CD14-positive monocyte (primary cell): Measurements from ENCODE around the gene MST1R. TPM values are rescaled to one million over a fixed set of nuclear protein-coding genes. Genes with fewer than 3 reads are reported as not detected.
"Not testable (repeated sequence)": the region's sequence is repeated elsewhere in the genome, so short reads cannot be mapped to it uniquely, and the experiment has no call there.

ENCODE experiments used
- DNase-seq, 3 donors: peaks; one replicate each; pipeline ENCODE4 v3.0.0-alpha.2; 2011 to 2022
- H2AFZ ChIP-seq: 2 replicates; pipeline ENCODE4 v1.6.0; 2012; ENCODE audit warnings: mild to moderate bottlenecking, low read depth, low read length, inconsistent platforms; ENCODE audit not compliant: insufficient read depth, poor library complexity, severe bottlenecking
- H3K27ac ChIP-seq, 2 donors: 1 replicate in 1 of 2; 2 replicates in 1 of 2; pipeline ENCODE4 v1.5.1; 2012 to 2013; ENCODE audit warnings: low read length in 2 of 2, control low read depth in 1 of 2, inconsistent platforms in 1 of 2, low read depth in 1 of 2, mild to moderate bottlenecking in 1 of 2
- H3K27me3 ChIP-seq, 2 donors: one replicate each; pipeline versions ENCODE4 v1.6.0 to v1.6.1; 2011 to 2013; ENCODE audit warnings: low read length in 2 of 2; ENCODE audit not compliant: control insufficient read depth in 2 of 2, insufficient read depth in 2 of 2
- H3K36me3 ChIP-seq, 2 donors: replicated peaks in 1 of 2; 1 replicate in 1 of 2; 2 replicates in 1 of 2; pipeline versions ENCODE4 v1.5.1 to v1.6.1; 2012 to 2013; ENCODE audit warnings: low read length in 2 of 2, control low read depth in 1 of 2, inconsistent platforms in 1 of 2, mild to moderate bottlenecking in 1 of 2; ENCODE audit not compliant: insufficient read depth in 2 of 2, control insufficient read depth in 1 of 2
- H3K4me1 ChIP-seq, 2 donors: 1 replicate in 1 of 2; 2 replicates in 1 of 2; pipeline versions ENCODE4 v1.5.1 to v1.6.1; 2012 to 2013; ENCODE audit warnings: low read length in 2 of 2, control low read depth in 1 of 2, inconsistent platforms in 1 of 2, mild to moderate bottlenecking in 1 of 2, moderate library complexity in 1 of 2; ENCODE audit not compliant: insufficient read depth in 2 of 2, control insufficient read depth in 1 of 2
- H3K4me2 ChIP-seq: replicated peaks from 2 replicates; pipeline ENCODE3; 2012; ENCODE audit warnings: low read length, moderate library complexity, mild to moderate bottlenecking; ENCODE audit not compliant: poor library complexity, severe bottlenecking; ENCODE audit errors: extremely low read depth
- H3K4me3 ChIP-seq, 3 experiments: fragments of 200-600 bp in 1 of 3; sonication (generic) in 1 of 3; replicated peaks in 1 of 3; 1 replicate in 2 of 3; 2 replicates in 1 of 3; pipeline ENCODE4 v1.5.1; 2011 to 2013; ENCODE audit warnings: low read length in 3 of 3, mild to moderate bottlenecking in 3 of 3, control low read depth in 2 of 3, low read depth in 2 of 3, inconsistent platforms in 1 of 3, moderate library complexity in 1 of 3
- H3K79me2 ChIP-seq: 2 replicates; pipeline ENCODE4 v1.6.0; 2012; ENCODE audit warnings: mild to moderate bottlenecking, control low read depth, inconsistent platforms, low read length, moderate library complexity; ENCODE audit not compliant: insufficient read depth
- H3K9ac ChIP-seq: 2 replicates; pipeline ENCODE4 v1.6.0; 2017; ENCODE audit warnings: low read length, mild to moderate bottlenecking; ENCODE audit not compliant: insufficient read depth, poor library complexity, severe bottlenecking
- H3K9me3 ChIP-seq, 2 donors: replicated peaks in 1 of 2; 1 replicate in 1 of 2; 2 replicates in 1 of 2; pipeline versions ENCODE4 v1.5.1 to v1.6.1; 2012 to 2013; ENCODE audit warnings: low read length in 2 of 2, control low read depth in 1 of 2; ENCODE audit not compliant: control insufficient read depth in 1 of 2, insufficient read depth in 1 of 2
- H4K20me1 ChIP-seq: 2 replicates; pipeline ENCODE4 v1.6.0; 2012; ENCODE audit warnings: mild to moderate bottlenecking, low read length, control low read depth, moderate library complexity; ENCODE audit not compliant: insufficient read depth
- H3K27ac Mint-ChIP-seq, 7 donors: one replicate each; pipeline ENCODE4 v1.8.0; 2020; ENCODE audit warnings: mild to moderate bottlenecking in 7 of 7, mixed read lengths in 7 of 7, moderate library complexity in 6 of 7, inconsistent platforms in 2 of 7
- H3K27me3 Mint-ChIP-seq, 3 donors: one replicate each; pipeline ENCODE4 v1.8.0; 2021 to 2022; ENCODE audit warnings: low read depth in 3 of 3, mild to moderate bottlenecking in 3 of 3, mixed read lengths in 3 of 3, moderate library complexity in 3 of 3, inconsistent platforms in 1 of 3
- H3K36me3 Mint-ChIP-seq, 2 donors: one replicate each; pipeline ENCODE4 v1.8.0; 2020; ENCODE audit warnings: mixed read lengths in 2 of 2, inconsistent platforms in 1 of 2, mild to moderate bottlenecking in 1 of 2
- H3K4me1 Mint-ChIP-seq: one replicate; pipeline ENCODE4 v1.8.0; 2020; ENCODE audit warnings: mild to moderate bottlenecking, mixed read lengths
- H3K4me3 Mint-ChIP-seq, 2 donors: one replicate each; pipeline ENCODE4 v1.8.0; 2020; ENCODE audit warnings: mild to moderate bottlenecking in 2 of 2, mixed read lengths in 2 of 2, moderate library complexity in 1 of 2
- H3K9me3 Mint-ChIP-seq, 7 donors: one replicate each; pipeline ENCODE4 v1.8.0; 2020 to 2022; ENCODE audit warnings: mixed read lengths in 7 of 7, mild to moderate bottlenecking in 6 of 7, moderate library complexity in 6 of 7, inconsistent platforms in 2 of 7
- WGBS: methylation state at CpG from one replicate; pipeline ENCODE4 v1.1.5; 2013; ENCODE audit warnings: missing lambda C conversion rate; ENCODE audit not compliant: insufficient coverage; 5-methylcytosine and 5-hydroxymethylcytosine counted together
- intact Hi-C, 2 donors: fragments of 100-400 bp; cut with micrococcal nuclease; formaldehyde crosslinking; loops; one replicate each; pipeline versions ENCODE4 v1.15.0 to v1.15.1; 2023
- polyA plus RNA-seq, 3 donors: library from polyadenylated mRNA; depleted of rRNA in 1 of 3; unstranded in 2 of 3; stranded (reverse) in 1 of 3; fragments of 300-500 nt in 2 of 3; fragments of >200 nt in 1 of 3; fragmentation: Illumina TruSeq in 2 of 3; gene quantifications; 1 replicate in 2 of 3; 2 replicates in 1 of 3; pipeline ENCODE4 v1.2.3, GENCODE V29; 2012 to 2021
- TF ChIP-seq, protein P1 (sequence below): fragments of 200-600 bp; IDR thresholded peaks from one replicate; pipeline ENCODE4 v1.8.0; 2022; ENCODE audit warnings: antibody characterized with exemption, mild to moderate bottlenecking

Gene MST1R
- polyA plus RNA-seq, 3 donors: 0.25 TPM; not detected in 2

GRCh38 chr3:49939858-49940666 is 36.4 kb upstream of the MST1R start, which contains the start of gene RBM6:
Gene RBM6, plus strand, starts transcription at chr3:49940150. Its CDS starts 22,492 bp downstream, at chr3:49962642.
- Mint-ChIP-seq H3K27ac (peak within 1 kb of the TSS; percentile 93 to 98 (median 96)), H3K27me3 (peaks cover 0 to 2% (median 0%) of the 10 kb centered on the region in 3 donors), H3K4me1 (peaks cover 46% of the 10 kb centered on the region), H3K36me3 (peaks cover 4 to 15% of the 10 kb centered on the region in 2 donors), H3K9me3 (peaks cover 0 to 2% (median 0%) of the 10 kb centered on the region in 7 donors), H3K4me3 (peak within 1 kb of the TSS; percentile 95)
- H3K4me1 ChIP-seq: peaks cover 40 to 50% of the 10 kb centered on the region in 2 donors
- H3K27ac ChIP-seq: peak within 1 kb of the TSS; percentile 89 to 98
- peak within 1 kb of the TSS; percentile 92 for H2AFZ ChIP-seq
- peak within 1 kb of the TSS; percentile 99 for H3K4me2 ChIP-seq
- peaks cover 47% of the 10 kb centered on the region for H4K20me1 ChIP-seq
- H3K9me3 ChIP-seq: no peaks in the 10 kb centered on the region
- H3K27me3 ChIP-seq: no peaks in the 10 kb centered on the region
- peak within 1 kb of the TSS; percentile 84 for H3K9ac ChIP-seq
- under 1% methylated on average over 71 of the region's 74 CpGs for WGBS
- H3K79me2 ChIP-seq: peaks cover 48% of the 10 kb centered on the region
- intact Hi-C loops: loop anchor here (1.0 to 10.0 kb wide), 2 partner anchors 11 to 225 kb away; partner anchors contain the start of genes AMIGO3 (in 1 of the 2) and MON1A (in 1 of the 2)
- peak within 1 kb of the TSS; percentile 77 to 98 (median 92) for H3K4me3 ChIP-seq
- DNase-seq: peak; percentile 93 to 96 (median 94)
- TF ChIP-seq, protein P1, sequence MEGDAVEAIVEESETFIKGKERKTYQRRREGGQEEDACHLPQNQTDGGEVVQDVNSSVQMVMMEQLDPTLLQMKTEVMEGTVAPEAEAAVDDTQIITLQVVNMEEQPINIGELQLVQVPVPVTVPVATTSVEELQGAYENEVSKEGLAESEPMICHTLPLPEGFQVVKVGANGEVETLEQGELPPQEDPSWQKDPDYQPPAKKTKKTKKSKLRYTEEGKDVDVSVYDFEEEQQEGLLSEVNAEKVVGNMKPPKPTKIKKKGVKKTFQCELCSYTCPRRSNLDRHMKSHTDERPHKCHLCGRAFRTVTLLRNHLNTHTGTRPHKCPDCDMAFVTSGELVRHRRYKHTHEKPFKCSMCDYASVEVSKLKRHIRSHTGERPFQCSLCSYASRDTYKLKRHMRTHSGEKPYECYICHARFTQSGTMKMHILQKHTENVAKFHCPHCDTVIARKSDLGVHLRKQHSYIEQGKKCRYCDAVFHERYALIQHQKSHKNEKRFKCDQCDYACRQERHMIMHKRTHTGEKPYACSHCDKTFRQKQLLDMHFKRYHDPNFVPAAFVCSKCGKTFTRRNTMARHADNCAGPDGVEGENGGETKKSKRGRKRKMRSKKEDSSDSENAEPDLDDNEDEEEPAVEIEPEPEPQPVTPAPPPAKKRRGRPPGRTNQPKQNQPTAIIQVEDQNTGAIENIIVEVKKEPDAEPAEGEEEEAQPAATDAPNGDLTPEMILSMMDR: no peak
- H3K36me3 ChIP-seq: peaks cover 2 to 13% of the 10 kb centered on the region in 2 donors

DNA sequence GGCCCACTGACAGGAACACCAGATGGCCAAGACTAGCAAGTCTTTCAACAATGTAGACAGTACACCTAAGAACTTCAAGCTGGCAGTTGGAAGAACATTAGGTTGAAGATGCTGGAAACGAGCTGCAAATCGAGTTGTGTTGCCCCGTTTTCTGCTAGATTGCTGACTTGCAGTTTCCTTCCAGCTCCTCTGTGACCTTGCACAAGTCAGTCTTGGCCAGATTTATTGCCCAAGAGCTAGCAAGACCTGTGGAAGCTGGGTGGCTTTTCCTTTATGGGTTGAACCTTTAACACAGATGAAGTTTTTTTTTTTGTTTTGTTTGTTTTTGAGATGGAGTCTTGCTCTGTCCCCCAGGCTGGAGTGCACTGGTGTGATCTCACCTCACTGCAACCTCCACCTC is 33.4 kb upstream of the MST1R start:
- H2AFZ ChIP-seq: no peak overlapping the region
- intact Hi-C loops: no loop called here
- peak overlapping the region; percentile 39 to 43 for H3K27ac ChIP-seq
- peak overlapping the region; percentile 24 for H3K4me2 ChIP-seq
- Mint-ChIP-seq H3K36me3 (no peaks in the 10 kb centered on the region), H3K9me3 (peaks cover 0 to 2% (median 0%) of the 10 kb centered on the region in 7 donors), H3K27me3 (peaks cover 0 to 2% (median 2%) of the 10 kb centered on the region in 3 donors), H3K4me3 (no peak overlapping the region), H3K4me1 (peaks cover 37% of the 10 kb centered on the region), H3K27ac (peak overlapping the region; percentile 20 to 85 (median 75))
- no peak overlapping the region for H3K9ac ChIP-seq
- H3K4me3 ChIP-seq: peak overlapping the region in 1 of 3 experiments; percentile 37
- no peaks in the 10 kb centered on the region for H3K9me3 ChIP-seq
- DNase-seq: peak; percentile 36 to 64 (median 61)
- WGBS: 16% methylated on average over 3 of the region's 3 CpGs
- no peaks in the 10 kb centered on the region for H3K27me3 ChIP-seq
- H3K4me1 ChIP-seq: peaks cover 52 to 63% of the 10 kb centered on the region in 2 donors
- peaks cover 18% of the 10 kb centered on the region for H3K79me2 ChIP-seq
- H3K36me3 ChIP-seq: no peaks in the 10 kb centered on the region
- TF ChIP-seq, protein P1: no peak
- H4K20me1 ChIP-seq: peaks cover 19% of the 10 kb centered on the region

DNA sequence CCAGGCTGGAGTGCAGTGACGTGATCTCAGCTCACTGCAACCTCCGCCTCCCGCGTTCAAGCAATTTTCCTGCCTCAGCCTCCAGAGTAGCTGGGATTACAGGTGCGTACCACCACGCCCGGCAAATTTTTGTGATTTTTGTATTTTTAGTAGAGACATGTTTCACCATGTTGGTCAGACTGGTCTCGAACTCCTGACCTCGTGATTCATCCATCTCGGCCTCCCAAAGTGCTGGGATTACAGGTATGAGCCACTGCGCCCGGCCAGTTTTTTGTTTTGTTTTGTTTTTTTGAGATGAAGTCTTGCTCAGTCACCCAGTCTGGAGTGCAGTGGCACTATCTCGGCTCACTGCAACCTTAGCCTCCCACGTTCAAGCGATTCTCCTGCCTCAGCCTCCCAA is 28.6 kb upstream of the MST1R start:
- H3K27ac Mint-ChIP-seq, H3K27me3 Mint-ChIP-seq, DNase-seq, H3K4me3 Mint-ChIP-seq, H3K9me3 Mint-ChIP-seq, H3K36me3 ChIP-seq, H3K9ac ChIP-seq, H3K36me3 Mint-ChIP-seq, H3K27me3 ChIP-seq, H4K20me1 ChIP-seq, H3K79me2 ChIP-seq, H3K4me3 ChIP-seq, intact Hi-C loops, H3K9me3 ChIP-seq, H2AFZ ChIP-seq, H3K4me2 ChIP-seq, H3K27ac ChIP-seq: not testable (repeated sequence)
- H3K4me1 Mint-ChIP-seq: peaks cover 38% of the 10 kb centered on the region
- peaks cover 42 to 48% of the 10 kb centered on the region in 2 donors for H3K4me1 ChIP-seq
- WGBS: 100% methylated on average over 7 of the region's 15 CpGs
